Kidney epithelial cell (primary cell): ENCODE data around the gene DBNL. TPM values are rescaled to one million over a fixed set of nuclear protein-coding genes. Genes with fewer than 3 reads are reported as not detected.
"Not testable (repeated sequence)": the region's sequence is repeated elsewhere in the genome, so short reads cannot be mapped to it uniquely, and the experiment has no call there.

Experiments used
- DNase-seq: peaks from one replicate; pipeline ENCODE4 v3.0.0-alpha.2; 2010; ENCODE audit warnings: low read depth
- H3K27me3 ChIP-seq: 2 replicates; pipeline ENCODE4 v1.6.0; 2011; ENCODE audit warnings: low read length; ENCODE audit not compliant: control insufficient read depth, insufficient read depth
- H3K36me3 ChIP-seq: 2 replicates; pipeline ENCODE4 v1.5.1; 2011; ENCODE audit warnings: low read length; ENCODE audit not compliant: control insufficient read depth, insufficient read depth
- H3K4me3 ChIP-seq: 2 replicates; pipeline ENCODE4 v1.5.1; 2011; ENCODE audit warnings: low read depth, mild to moderate bottlenecking, control low read depth, low read length
- CTCF ChIP-seq: IDR thresholded peaks from 2 replicates; pipeline ENCODE4 v1.5.1; 2011; ENCODE audit warnings: mild to moderate bottlenecking, moderate library complexity, low read length, control low read depth, inconsistent platforms; ENCODE audit not compliant: insufficient read depth, poor library complexity, severe bottlenecking
- total RNA-seq: library from RNA; depleted of rRNA; stranded (reverse); fragments of >200 nt; gene quantifications from 2 replicates; pipeline ENCODE4 v1.2.3, GENCODE V29; 2015

DBNL gene
- total RNA-seq, 1 donor from 2014 or later: 120 TPM

DNA sequence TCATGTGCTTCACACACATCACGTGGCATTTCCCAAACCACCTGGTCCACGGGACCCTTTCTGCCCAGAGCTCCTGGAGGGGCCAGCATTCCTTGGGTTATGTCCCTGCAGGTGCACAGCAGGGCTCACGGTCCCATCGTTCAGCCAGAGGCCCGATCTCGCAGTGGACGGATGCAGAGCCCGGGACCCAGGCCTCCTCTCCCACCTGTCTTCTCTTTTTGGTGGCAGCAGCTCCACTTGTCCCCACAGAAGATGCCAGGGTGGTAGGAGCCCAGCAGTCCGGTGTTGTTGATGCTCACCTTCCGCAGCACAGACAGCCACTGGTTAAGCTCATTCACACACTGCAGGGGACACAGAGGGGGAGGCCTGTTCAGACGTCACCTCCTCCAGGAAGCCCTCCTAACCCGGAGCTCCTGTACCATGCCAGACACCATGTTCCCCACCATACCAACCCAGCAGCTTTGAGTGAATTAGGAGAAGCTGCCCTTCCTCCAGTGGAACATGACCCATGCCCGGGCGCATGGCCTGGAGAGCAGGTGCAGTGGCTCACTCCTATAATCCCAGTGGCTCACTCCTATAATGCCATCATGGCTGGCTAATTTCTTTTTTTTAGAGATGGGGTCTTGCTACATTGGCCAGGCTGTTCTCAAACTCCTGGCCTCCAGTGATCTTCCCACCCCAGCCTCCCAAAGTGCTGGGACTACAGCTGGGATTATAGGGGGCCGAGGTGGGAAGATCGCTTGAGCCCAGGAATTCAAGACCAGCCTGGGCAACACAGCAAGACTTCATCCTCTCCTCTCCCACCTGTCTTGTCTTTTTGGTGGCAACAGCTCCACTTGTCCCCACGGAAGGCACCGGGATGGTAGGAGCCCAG is 10.3 kb upstream of the DBNL start:
- DNase-seq, H3K4me3 ChIP-seq: not testable (repeated sequence)

DNA sequence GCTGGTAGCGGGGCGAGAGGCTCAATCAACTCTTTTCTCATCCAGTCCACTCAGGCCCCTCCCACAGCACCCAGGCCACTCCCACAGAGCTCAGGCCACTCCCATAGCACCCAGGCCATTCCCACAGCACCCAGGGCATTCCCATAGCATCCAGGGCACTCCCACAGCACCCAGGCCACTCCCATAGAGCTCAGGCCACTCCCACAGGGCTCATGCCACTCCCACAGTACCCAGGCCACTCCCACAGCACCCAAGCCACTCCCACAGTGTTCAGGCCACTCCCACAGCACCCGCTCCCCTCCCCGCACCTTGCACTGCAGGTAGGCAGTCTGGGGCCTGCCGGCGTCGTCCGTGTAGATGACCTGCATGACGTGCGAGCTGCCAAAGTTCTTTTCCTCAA is 8.1 kb upstream of the DBNL start:
- DNase-seq, H3K4me3 ChIP-seq, H3K27me3 ChIP-seq, H3K36me3 ChIP-seq: not testable (repeated sequence)

More for the DNA sequence above, 10.3 kb upstream of the DBNL start:
- H3K36me3 ChIP-seq, H3K27me3 ChIP-seq: not testable (repeated sequence)

DNA sequence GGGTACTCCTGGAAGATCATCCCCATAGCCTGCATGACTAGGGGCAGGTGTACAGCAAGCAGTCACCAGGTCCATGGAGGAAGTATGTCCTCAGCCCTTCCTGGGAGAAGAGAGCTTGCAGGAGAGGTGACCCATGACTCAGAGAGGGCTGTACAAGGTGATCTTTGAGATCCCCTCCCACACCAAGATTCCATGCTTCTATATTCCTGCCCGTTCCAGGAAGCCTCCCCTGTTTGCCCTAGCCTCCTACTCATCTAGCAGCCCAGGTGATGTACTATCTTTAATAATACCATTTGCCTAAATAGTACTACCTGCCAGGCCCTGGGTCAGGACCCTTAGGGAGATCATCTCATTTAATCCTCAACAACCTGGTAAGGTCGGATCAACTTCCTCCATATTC is 6.6 kb upstream of the DBNL start:
- not testable (repeated sequence) for H3K27me3 ChIP-seq, DNase-seq, H3K4me3 ChIP-seq, H3K36me3 ChIP-seq

GRCh38 chr7:44038553-44038952 is 5.9 kb upstream of the DBNL start:
- H3K36me3 ChIP-seq, DNase-seq, H3K27me3 ChIP-seq, H3K4me3 ChIP-seq: not testable (repeated sequence)

DNA sequence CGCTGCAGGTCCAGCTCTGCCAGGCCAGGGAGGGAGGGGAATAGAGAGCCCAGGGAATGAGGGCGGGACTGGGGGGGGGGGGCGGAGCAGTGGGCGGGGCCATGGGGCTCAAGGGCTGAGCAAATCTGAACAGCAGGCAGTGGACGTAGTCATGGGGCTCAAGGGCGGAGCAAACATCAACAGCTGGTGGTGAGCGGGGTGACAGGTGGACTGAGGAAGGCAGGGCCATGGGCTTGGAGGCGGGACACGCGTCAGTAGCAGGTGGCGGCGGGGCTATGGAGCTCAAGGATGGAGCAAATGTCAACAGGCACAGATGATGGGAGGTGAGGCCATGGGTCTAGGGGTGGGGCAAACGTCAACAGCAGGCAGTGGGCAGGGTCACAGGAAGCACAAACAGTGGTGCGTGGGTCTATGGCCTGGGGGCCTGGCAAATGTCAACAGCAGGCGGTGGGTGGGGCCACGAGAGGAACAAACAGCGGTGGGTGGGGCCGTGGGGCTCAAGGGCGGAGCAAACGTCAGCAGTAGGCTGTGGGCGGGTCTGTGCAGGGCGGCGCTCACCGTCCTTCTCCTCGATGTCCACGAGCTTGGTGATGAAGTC is 5.4 kb upstream of the DBNL start:
- not testable (repeated sequence) for H3K36me3 ChIP-seq, H3K27me3 ChIP-seq
- H3K4me3 ChIP-seq: peak overlapping the region; percentile 2
- peak; percentile 19 for DNase-seq

DNA sequence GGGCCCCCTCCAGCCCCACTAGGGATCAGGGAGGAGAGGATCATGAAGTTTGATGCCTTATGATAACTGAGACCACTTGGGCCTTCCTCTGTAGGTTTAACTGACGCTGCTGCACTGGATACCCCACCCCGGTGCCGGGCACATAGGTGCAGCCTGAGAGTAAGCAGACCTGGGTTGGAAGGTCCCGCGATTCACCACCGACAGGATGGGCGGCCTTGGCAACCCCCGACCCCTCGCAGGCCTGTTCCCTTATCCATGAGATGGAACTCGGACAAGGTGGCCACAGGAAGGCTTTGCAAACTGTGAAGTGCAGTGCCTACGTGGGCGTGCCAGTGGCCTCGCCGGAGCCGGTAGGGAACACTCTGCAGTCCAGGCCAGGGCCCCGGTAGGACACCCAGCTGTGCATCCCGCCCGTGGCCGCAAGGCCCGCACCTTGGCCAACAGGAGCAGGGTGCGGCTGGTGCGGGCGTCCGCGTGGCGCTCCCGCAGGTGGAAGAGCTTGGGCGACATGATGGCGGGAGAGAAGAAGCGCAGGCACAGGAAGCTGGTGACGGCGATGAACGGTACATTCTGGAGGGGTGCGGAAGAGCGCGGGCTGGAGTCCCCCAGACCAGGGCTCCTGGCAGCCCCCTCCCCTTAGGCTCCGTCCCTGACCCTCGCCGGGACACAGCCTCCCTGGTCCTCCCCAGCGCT is 4.6 kb upstream of the DBNL start:
- not testable (repeated sequence) for H3K36me3 ChIP-seq, H3K27me3 ChIP-seq, DNase-seq
- H3K4me3 ChIP-seq: peak overlapping the region; percentile 11

- not testable (repeated sequence) for DNase-seq, H3K27me3 ChIP-seq, H3K36me3 ChIP-seq
- H3K4me3 ChIP-seq: peak overlapping the region; percentile 27
These were observed 4.0 kb upstream of the DBNL start for GRCh38 chr7:44040493-44040891.

- Histone ChIP-seq H3K27me3 (no peaks in the 10 kb centered on the region), H3K36me3 (no peaks in the 10 kb centered on the region), H3K4me3 (no peak overlapping the region)
- no peak for DNase-seq
- no peak for TF ChIP-seq CTCF
These were observed 2.3 kb upstream of the DBNL start for GRCh38 chr7:44042221-44042620.

DNA sequence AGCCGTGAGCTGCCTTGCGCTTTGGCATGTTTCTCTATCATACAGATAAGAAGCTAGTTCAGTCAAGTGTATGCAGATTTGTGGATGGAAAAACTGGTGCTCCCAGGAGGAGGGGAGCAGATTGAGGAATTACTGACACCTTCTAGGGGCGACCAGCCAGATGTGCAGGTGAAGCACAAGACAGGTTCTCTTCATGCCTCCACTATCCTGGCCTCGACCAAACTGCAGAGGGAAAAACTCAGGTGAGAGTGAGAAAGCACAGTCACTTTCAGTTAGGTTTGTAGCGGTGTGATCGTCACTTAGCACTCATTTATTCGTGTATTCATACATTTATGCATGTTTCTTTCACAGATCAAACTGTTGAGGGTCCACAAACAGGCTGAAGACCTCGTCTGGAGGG is 600 bp upstream of the DBNL start:
- Histone ChIP-seq H3K27me3 (no peaks in the 10 kb centered on the region), H3K36me3 (no peaks in the 10 kb centered on the region), H3K4me3 (peak overlapping the region; percentile 88)
- DNase-seq: no peak
- TF ChIP-seq CTCF: no peak
